SH-SY5Y (cell line): ENCODE data around the gene ADGRG1.

ENCODE experiments used
- GATA2 ChIP-seq: IDR thresholded peaks from 2 replicates; pipeline ENCODE4 v1.6.1; 2011; ENCODE audit warnings: mild to moderate bottlenecking, low read depth, low read length
- GATA3 ChIP-seq: IDR thresholded peaks from 2 replicates; pipeline ENCODE4 v1.6.1; 2011; ENCODE audit warnings: low read depth, mild to moderate bottlenecking, low read length, moderate library complexity

GRCh38 chr16:57628783-57629293, 408 bp downstream of the ADGRG1 start:
- TF ChIP-seq GATA2 = no peak
- no peak for TF ChIP-seq GATA3
